Measurements from ENCODE around the gene PTRH1.

- TF ChIP-seq CTCF (IDR thresholded peaks at IDR 0.05), result no peak
- TF ChIP-seq EP300 (IDR thresholded peaks at IDR 0.05), result no peak
- TF ChIP-seq POLR2A (IDR thresholded peaks at IDR 0.05), result no peak
Observed at GRCh38 chr9:127673234-127673633, 42.2 kb downstream of the PTRH1 start.
